GM21529 (cell line): ENCODE results near the gene GPRIN2.
"Not testable (repeated sequence)": the region's sequence is repeated elsewhere in the genome, so short reads cannot be mapped to it uniquely, and the experiment has no call there.

Experiments used
- ATAC-seq: cut with Tn5 transposase; IDR thresholded peaks from one replicate; pipeline ENCODE4 v1.9.1; 2021; ENCODE audit not compliant: unreplicated experiment

The GPRIN2 gene

GRCh38 chr10:46538155-46538554 lies 18.3 kb downstream of the GPRIN2 start:
- ATAC-seq: no peak

GRCh38 chr10:46537309-46537708 lies 19.1 kb downstream of the GPRIN2 start:
- ATAC-seq: no peak

GRCh38 chr10:46536781-46537180 lies 19.7 kb downstream of the GPRIN2 start:
- no peak for ATAC-seq

GRCh38 chr10:46536171-46536570 lies 20.3 kb downstream of the GPRIN2 start:
- ATAC-seq: no peak

GRCh38 chr10:46534828-46535524 lies 21.5 kb downstream of the GPRIN2 start:
- ATAC-seq: no peak

GRCh38 chr10:46532256-46532655 lies 24.2 kb downstream of the GPRIN2 start:
- not testable (repeated sequence) for ATAC-seq

GRCh38 chr10:46530249-46531186 lies 25.9 kb downstream of the GPRIN2 start:
- ATAC-seq: no peak

GRCh38 chr10:46529742-46530141 lies 26.7 kb downstream of the GPRIN2 start:
- not testable (repeated sequence) for ATAC-seq

GRCh38 chr10:46528675-46529615 lies 27.5 kb downstream of the GPRIN2 start:
- ATAC-seq: no peak

GRCh38 chr10:46528171-46528671 lies 28.2 kb downstream of the GPRIN2 start:
- ATAC-seq: no peak

GRCh38 chr10:46527241-46527811 lies 29.1 kb downstream of the GPRIN2 start:
- ATAC-seq: no peak

- no peak for ATAC-seq
Measured at GRCh38 chr10:46526682-46527038, 29.8 kb downstream of the GPRIN2 start.

GRCh38 chr10:46525824-46526681 lies 30.4 kb downstream of the GPRIN2 start:
- ATAC-seq: no peak

GRCh38 chr10:46525177-46525823 lies 31.2 kb downstream of the GPRIN2 start:
- ATAC-seq: no peak

- ATAC-seq: no peak
Measured at GRCh38 chr10:46524472-46525176, 31.8 kb downstream of the GPRIN2 start.

- ATAC-seq: no peak
Measured at GRCh38 chr10:46523962-46524471, 32.4 kb downstream of the GPRIN2 start.

- ATAC-seq: no peak
Measured at GRCh38 chr10:46523119-46523961, 33.1 kb downstream of the GPRIN2 start.
